GM18870 (cell line): ENCODE results near the gene KDM2A.
"Not testable (repeated sequence)": the region's sequence is repeated elsewhere in the genome, so short reads cannot be mapped to it uniquely, and the experiment has no call there.

Source experiments
- ATAC-seq: cut with Tn5 transposase; IDR thresholded peaks from one replicate; pipeline ENCODE4 v1.9.1; 2021; ENCODE audit warnings: moderate library complexity; ENCODE audit not compliant: unreplicated experiment

Gene KDM2A

DNA sequence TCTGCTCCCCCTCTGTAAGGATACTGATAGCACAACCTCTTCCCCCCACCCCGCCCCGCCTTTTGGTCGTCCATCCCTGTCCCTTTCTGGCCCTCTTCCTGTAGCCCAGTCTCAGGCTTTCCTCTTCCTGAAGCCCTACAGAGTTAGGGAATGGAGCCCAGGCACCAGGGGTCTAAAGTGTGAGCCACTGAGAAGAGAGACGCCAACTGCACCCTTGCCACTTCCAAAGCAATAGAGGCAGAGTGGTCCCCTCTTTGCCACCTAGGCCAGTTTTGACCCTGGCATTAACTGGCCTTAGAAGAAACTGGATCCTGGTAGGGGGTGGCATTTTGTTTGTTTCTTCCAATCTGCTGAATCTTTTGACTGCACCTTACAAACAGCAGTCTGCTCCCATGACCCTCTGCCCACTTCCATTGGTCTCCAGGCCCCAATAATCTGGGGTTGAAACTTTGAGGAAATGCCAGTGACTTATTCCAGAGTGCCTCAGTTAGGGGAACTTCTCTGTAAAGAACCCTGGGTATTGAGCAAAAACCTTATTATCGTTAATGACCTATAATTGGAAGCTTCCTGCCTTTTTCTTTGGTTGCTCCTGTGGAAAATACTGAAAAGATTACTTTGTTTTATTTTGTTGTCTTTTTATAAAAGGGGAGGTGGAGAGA lies 137.5 kb downstream of the KDM2A start:
- ATAC-seq: no peak

GRCh38 chr11:67260406-67260805 lies 141.3 kb downstream of the KDM2A start:
- ATAC-seq: no peak

DNA sequence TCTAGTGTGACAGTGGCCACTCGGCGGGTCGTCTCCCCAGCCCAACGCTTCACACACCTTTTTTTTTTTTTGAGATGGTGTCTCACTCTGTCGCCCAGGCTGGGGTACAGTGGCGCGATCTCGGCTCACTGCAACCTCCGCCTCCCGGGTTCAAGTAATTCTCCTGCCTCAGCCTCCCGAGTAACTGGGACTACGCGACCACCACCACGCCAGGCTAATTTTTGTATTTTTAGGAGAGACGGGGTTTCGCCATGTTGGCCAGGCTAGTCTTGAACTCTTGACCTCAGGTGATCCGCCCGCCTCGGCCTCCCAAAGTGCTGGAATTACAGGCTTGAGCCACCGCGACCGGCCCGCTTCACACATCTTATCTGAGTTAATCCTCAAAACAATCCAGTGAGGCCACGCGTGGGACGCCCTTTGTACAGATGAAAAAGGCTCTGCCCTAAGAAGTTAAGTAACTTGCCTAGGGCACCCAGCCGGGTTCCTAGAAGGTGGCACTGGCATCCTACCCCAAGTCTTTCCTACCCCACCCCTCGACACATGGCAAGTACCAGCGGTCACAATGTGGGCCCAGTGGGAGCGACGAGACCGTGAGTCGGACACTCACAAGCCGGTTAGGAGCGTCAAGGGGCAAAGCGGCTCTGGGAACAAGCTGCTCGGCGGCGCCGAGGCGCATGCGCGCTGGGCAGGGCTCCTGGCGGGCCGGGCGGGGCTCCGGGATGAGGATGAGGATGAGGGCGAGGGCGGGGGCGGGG lies 142.0 kb downstream of the KDM2A start:
- ATAC-seq: not testable (repeated sequence)

- ATAC-seq: no peak
Measured at GRCh38 chr11:67261640-67261945, 142.5 kb downstream of the KDM2A start.

DNA sequence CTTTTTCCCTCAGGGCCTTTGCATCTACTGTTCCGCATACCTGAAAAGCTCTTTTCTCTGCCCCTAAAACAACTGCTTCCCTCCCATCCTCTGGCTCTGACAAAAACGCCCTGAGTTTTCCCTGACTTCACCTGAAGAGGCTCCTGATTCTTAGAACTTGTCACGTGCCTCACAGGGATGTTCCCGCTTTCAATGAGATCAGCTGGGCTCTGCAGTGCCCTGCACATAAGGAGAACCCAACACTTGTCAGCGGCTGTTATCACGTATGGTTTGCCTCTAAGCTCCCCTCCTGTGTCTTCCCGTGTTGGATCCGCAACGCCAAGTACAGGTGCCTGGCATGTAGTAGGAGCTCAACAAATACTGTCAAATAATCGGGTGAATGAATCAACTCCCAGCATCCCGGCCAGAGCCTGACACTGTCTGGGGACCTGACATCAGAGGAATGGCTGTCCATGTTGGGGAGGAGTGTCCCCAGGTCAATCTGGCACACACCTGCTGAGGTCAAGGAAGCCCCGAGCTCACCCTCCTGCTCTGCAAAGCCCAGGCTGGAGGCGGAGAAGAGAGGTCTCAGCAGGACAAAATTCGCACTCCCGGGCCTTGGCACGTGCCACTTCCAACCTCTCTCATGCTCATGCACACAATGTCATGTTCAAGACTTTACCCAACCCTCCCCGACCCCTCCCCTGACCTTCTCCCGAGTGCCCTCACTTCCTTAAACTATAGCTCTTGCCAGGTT lies 143.1 kb downstream of the KDM2A start:
- no peak for ATAC-seq

GRCh38 chr11:67262731-67263675 lies 143.9 kb downstream of the KDM2A start:
- no peak for ATAC-seq

DNA sequence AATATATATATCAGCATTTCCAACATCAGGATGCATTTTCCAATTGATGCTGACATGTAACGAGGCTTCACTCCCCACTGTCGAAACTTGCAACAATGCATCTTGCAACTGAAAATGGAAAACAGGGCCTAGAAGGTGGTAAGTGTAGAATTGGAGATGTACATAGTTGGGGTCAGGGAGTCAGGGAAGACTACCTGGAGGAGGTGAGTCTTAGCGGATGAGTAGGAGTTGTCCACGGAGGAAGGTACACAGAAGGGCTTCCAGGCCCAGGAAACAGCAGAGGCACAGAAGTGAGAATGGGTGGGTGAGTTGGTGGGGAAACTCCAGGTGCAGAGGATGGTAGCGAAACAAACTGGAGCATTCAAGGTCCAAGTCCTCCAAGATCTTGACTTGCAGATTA lies 145.2 kb downstream of the KDM2A start:
- ATAC-seq: no peak

- ATAC-seq: no peak
Measured at GRCh38 chr11:67264877-67265632, 146.0 kb downstream of the KDM2A start.

DNA sequence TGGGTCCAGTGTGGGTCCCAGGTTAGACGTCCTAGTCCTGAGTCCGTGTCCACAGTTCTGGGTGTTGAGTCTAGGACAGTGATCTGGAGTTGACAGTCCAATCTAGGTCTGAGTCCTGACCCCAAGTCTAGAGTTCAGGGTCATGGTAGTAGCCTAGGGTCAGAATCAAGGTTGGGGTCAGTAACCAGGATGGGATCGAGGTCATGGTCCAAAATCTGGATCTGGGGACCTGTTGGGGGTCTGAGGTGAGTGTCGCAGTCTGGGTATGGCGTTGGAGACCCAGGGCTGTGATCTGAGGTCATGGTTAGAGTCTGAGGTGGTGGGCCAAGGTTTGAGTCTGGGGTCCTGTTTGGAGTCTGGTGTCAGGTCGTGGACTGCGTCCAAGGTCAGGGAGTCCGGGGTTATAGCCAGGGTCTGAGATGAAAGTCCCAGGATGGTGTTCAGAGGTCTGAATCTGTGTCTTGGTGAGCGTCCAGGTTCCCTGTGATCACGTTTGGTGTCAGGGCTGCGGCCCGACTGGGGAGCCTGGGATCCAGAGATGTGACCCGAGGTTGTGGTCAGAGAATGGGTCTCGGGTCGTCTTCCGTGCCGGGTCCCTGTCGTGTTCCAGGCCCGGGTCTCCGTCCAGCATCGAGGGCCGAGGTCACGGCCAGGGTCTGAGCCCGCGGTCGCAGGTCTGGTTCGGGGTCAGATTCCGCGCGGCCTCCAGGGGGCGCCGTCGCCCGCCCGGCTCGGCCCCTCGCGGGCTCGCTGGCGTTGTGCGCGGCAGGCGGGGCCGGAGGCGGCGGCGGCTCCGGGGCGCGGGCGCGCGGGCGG lies 146.8 kb downstream of the KDM2A start:
- no peak for ATAC-seq

GRCh38 chr11:67266449-67267187 lies 147.6 kb downstream of the KDM2A start, which contains the start of gene GRK2:
Gene GRK2 (plus strand): TSS chr11:67266473. CDS start chr11:67266700, 227 bp downstream.
- ATAC-seq: no peak

GRCh38 chr11:67267188-67268080 lies 148.4 kb downstream of the KDM2A start:
- peak; percentile 1 for ATAC-seq

- ATAC-seq: peak; percentile 41
Measured at GRCh38 chr11:67268081-67268961, 149.3 kb downstream of the KDM2A start.

DNA sequence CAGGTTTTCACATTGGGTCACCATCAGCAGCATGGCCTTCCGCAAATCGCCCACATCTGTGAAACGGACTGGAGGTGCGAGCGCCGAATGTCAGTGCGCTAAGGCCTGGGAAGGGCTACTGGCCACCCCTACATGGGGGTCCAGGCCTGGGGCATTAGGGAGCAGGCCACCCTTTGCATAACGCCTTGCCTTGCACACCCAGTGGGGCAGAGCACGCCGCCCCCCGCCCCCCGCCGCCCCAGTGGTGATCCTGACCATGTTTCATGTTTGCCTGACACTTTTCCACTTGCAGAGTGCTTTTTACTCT lies 149.9 kb downstream of the KDM2A start:
- no peak for ATAC-seq

- no peak for ATAC-seq
Measured at GRCh38 chr11:67269401-67270255, 150.6 kb downstream of the KDM2A start.

DNA sequence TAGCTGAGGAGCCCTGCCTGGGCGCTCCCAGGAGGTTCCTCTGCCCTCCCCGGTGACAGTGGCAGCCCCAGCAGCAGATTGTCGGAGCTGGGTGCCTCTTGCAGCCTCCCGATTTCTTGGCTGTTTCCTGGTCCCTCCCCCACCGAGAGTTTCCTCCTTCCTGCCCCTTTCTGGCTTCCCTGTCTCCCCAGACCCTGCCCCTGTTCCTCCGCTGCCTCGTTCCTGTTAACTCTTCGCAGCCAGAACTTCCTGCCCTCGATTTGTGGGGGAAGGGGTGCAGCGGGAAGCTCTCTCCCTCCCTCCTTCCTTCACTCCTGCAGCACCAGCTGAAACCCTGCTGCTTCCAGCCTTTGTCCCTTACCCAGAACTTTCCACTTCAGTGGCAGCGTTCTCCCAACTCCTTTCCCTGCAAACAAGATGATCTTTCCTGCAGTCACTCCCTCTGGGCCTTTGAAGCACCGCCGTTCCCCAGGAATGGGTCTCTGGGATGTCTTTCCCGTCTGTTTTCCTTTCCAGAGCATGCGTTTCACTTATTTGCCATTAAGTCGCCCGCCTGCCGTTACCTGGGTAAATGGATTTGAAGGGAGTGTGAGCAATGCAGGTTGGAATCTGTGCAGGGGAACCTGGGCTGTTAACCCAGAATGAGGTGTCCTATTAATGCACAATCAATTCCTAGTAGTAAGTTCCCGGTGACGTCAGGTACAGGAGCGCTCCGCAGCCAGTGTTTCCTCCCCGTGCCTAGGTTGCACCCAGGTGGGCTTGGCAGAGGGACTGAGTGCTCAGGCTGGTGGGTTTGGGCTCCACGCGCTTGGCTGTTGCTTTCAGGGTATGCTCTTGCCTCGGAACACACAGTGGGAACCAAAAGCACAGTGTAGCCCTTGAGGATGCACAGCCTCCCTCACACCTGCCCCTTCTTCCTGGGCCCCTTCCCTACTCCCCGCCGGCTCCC lies 151.5 kb downstream of the KDM2A start:
- ATAC-seq: no peak
